C4-2B (cell line): ENCODE results near the gene FOXJ1.

Experiments
- H3K27ac ChIP-seq: fragments of 450-650 bp; 2 replicates; pipeline ENCODE4 v1.5.1; 2017
- CTCF ChIP-seq: fragments of 450-650 bp; conservative IDR thresholded peaks from 2 replicates; pipeline ENCODE4 v1.5.1; 2017; ENCODE audit warnings: mild to moderate bottlenecking
- ZFX ChIP-seq: fragments of 450-650 bp; IDR thresholded peaks from 2 replicates; pipeline ENCODE4 v1.6.1; 2017

FOXJ1 gene

GRCh38 chr17:76138896-76139752 is 1.9 kb downstream of the FOXJ1 start:
- no peak overlapping the region for H3K27ac ChIP-seq
- TF ChIP-seq ZFX (no peak), CTCF (no peak)

- no peak overlapping the region for H3K27ac ChIP-seq
- TF ChIP-seq CTCF: no peak
- TF ChIP-seq ZFX: no peak
Observed at GRCh38 chr17:76138234-76138895, 2.7 kb downstream of the FOXJ1 start.

DNA sequence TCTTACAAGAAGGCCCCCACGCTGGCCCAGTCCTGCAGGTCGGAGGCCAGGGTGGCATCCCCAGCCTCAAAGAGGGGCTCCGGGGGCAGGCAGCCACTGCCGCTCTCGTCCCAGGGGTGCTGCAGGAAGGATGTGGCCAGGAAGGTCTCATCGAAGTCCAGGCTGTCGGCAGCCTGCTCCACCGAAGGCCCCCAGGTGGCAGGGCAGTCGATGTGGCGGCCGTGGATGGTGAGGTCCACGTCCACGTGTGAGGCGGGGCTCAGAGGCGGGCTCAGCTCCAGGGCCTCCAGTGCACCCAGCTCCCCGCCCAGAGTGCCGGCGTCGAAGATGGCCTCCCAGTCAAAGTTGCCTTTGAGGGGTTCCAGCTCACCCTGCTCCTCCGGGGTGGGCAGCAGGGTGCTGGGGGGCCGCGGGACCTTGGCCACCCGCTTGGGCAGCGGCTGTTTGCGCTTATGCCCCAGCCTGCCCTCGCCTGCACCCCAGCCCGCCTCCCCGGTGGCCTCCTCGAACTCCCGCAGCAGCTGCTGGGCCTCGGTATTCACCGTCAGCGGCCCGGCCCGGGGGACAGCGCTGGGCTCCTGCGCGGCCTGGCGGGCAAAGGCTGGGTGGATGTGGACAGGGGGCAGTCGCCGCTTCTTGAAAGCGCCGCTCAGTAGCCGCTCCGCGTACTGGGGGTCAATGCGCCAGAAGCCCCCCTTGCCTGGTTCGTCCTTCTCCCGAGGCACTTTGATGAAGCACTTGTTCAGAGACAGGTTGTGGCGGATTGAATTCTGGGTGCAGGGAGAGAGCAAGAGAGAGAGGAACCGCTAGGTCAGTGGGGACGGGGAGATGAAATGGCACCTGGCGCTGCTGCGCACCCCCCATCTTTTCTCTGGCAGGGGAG is 3.5 kb downstream of the FOXJ1 start:
- no peak overlapping the region for H3K27ac ChIP-seq
- no peak for TF ChIP-seq CTCF
- TF ChIP-seq ZFX: no peak

DNA sequence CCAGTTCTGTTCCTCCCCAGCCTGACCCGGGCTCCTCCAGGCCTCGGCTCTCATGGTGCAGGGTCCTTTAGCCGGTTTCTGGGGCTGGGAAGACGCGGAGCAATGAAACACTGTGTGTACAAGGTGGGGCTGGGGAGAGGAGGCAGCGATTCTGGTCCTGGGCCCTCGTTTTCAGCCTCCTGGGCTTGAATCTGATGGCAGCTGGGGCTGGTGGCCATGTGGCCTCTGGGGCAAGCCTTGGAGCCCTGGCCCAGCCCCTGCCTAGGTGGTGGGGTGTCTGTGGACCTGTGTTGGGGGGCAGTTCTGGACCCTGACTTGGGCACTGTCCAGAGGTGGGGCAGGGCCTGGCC is 4.1 kb downstream of the FOXJ1 start:
- H3K27ac ChIP-seq: no peak overlapping the region
- TF ChIP-seq CTCF (no peak), ZFX (no peak)

DNA sequence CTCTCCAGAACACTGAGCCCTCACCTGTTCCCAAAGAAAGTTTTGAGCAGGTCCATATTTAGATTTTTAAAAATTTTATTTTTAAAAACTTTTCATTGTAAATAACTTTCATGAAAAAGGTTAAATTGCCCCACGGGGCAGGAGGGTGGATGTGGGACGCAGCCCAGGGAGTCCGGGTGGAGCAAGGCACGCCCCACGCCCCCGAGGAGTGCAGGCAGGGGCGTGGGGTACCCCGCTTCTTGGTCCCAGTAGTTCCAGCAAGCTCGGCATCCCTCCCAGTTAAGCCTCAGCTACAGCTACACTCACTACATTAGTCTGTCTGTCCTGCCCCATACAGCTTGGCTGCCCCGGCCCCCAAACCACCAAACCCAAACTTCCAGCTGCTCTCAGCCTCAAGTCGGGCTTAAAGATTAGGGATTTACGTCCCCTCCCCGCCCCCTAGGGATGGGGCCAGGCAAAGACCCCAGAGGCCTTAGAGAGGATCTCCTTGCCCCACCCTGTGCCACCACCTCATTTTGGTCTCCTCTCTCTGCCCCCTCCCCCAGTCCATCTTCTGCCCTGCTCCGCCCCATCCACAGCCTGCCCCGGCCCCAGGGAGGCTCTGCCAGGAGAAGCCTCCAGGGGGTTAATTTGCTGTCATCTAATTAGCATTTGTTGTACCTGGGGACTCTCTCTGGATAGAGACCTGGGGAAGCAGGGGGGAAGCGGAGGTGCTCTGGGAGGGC is 4.6 kb downstream of the FOXJ1 start:
- TF ChIP-seq CTCF (no peak), ZFX (no peak)
- no peak overlapping the region for H3K27ac ChIP-seq

- TF ChIP-seq CTCF (no peak), ZFX (no peak)
- no peak overlapping the region for H3K27ac ChIP-seq
Observed at GRCh38 chr17:76135810-76136188, 5.2 kb downstream of the FOXJ1 start.
